HG03039 (cell line): ENCODE data around the gene LRRC23.
"Not testable (repeated sequence)": the region's sequence is repeated elsewhere in the genome, so short reads cannot be mapped to it uniquely, and the experiment has no call there.

Source experiments
- ATAC-seq: cut with Tn5 transposase; IDR thresholded peaks from one replicate; pipeline ENCODE4 v1.9.1; 2021; ENCODE audit warnings: mild to moderate bottlenecking, moderate library complexity; ENCODE audit not compliant: unreplicated experiment

LRRC23 gene

DNA sequence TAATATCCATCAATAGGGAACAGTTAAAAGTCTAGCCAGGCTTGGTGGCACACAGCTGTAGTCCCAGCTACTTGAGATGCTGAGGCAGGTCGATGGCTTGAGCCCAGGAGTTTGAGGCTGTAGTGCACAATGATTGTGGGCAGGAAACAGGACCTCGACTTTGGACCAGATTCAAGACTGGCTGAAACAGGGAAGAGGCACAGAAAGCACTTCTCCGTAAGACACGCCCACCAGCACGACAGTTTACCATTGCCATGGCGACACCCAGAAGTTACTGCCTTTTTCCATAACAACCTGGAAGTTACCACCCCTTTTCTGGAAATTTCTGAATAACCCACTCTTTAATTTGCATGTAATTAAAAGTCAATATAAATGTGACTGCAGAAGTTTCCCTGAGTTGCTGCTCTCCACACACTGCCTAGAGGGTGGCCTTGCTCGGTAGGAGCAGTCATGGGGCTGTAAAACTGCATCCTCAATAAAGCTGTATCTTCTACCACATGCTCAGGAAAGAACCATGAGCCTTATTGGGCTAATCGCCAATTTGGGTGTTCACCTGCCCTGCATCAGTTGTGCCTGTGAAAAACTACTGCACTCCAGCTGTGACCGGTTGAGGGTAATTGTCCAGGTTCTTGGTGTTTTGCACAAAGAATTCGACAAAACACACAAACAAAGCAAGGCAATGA lies 4.6 kb upstream of the LRRC23 start:
- ATAC-seq = no peak

DNA sequence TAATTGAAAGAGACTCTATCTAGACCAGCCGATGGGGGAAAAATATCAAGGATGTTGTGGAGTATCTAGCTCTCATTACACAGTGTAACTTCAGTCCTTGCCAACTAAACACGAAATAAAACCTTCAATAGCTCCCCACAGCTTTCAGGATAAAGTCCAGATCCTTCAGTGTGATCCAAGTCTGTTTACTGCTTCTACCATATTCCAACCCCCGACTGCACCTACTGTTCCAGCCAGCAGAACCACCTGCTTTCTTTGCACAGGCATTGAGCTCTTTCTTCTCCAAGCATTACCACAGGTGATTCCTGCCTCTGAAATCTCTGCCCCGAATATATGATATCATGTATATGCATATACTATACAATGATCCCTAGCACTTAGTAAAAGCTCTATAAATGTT lies 2.2 kb upstream of the LRRC23 start:
- ATAC-seq = no peak

DNA sequence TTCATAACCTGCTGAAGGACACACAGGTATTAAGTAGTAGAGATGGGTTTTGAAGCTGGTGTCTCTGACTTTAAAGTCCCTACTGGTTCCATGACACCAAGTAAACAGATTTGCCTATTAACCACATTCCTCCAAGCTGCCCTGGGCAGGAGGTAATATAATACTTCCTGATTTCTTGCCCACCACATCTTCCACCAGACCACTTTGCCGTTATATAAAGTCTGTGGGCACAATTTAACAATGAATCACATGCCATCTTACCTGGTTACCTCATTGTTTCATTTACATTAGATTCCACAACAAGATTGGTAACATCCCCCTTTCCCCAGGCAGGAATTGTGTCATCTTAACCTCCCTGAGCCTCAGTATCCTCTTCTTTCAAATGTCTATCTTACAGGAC lies 900 bp upstream of the LRRC23 start:
- ATAC-seq = no peak

DNA sequence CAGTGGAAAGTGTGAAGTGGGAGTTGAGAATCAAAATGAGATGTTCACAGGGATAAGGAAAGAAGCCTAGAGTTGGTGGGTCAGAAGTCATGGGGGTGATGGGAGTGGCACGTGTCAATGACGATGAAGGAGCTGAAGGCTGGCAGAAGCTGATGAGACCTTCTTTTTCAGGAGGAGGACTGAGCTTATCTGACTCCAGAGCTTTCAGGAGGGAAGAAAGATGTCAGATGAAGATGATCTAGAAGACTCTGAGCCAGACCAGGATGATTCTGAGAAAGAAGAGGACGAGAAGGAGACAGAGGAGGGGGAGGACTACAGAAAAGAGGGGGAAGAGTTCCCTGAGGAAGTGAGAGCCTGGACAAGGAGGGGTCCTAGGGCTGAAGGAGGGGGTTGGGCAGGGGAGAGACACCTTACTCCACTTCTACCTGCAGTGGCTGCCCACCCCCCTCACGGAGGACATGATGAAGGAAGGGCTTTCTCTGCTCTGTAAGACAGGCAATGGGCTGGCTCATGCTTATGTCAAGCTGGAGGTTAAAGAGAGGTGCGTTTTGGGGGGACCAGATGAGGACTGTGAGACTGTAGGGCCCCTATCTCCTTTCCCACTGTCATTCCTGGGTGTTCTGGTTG lies 905 bp downstream of the LRRC23 start:
- no peak for ATAC-seq

DNA sequence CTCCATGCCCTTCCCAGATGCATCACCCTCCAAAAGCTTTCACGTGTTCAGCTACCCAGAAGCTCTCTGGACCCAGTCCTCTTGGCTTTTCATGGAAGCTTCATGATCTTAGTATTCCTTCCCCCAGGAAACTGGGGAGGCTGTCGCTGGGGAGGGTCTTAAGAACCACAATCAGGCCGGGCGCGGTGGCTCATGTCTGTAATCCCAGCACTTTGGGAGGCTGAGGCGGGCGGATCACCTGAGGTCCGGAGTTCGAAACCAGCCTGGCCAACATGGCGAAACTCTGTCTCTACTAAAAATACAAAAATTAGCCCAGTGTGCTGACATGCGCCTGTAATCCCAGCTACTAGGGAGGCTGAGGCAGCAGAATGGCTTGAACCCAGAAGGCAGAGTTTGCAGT lies 3.5 kb downstream of the LRRC23 start:
- ATAC-seq = not testable (repeated sequence)

DNA sequence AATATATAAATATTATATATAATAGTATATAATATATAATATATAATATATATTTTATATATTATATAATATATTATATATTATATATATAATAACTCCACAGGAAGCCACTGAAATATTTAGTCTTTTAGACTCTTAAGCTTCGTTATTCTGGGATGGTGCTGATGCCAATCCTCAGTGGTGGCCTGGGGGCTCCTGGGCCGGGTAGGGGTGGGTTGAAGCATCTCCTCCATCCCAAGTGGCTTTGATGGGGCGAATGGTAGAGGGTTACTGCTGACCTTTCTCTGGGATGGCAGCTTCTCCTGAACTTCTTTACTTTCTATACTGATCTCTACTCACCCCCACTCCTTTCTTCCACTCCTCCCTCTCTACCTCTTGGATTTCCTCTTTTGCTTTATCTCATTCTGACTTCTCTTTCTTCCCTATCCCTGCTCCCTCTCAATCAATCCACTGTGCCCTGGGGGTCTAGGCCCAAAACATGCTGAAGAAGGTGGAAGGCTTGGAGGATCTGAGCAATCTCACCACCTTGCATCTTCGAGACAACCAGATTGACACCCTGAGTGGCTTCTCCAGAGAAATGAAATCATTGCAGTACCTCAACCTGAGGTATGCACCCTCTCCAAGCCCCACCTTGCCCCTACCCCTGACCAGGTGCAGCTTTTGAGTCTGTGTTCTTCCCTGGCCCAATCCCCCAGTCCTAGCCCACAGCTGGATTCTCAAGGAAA lies 5.0 kb downstream of the LRRC23 start:
- no peak for ATAC-seq

DNA sequence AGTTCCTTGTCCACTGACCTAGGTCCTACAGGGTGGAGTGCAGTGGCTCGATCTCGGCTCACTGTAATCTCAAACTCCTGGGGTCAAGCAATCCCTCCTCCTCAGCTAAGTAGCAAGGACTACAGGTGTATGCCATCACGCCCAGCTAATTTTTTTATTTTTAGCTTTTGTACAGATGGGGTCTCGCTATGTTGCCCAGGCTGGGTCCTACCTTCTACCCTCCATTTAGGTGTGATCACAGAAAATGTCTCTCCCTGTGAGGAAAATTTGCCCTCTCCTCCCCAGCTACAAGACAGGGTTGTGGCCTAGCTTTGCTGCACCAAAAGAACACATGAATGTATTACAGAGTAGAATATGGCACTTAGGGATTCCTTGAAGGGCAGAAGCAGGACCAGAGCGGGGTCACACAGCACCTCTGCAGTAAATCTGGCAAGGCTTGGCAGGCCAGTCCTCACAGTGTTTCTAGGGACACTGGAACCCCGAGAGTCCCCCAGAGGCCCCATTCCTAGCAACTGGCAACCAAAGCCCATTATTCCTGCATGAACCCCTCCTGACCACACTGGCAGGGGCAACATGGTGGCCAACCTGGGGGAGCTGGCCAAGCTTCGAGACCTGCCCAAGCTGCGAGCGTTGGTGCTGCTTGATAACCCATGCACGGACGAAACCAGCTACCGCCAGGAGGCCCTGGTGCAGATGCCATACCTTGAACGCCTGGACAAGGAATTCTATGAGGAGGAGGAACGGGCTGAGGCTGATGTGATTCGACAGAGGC lies 7.7 kb downstream of the LRRC23 start:
- ATAC-seq = no peak

DNA sequence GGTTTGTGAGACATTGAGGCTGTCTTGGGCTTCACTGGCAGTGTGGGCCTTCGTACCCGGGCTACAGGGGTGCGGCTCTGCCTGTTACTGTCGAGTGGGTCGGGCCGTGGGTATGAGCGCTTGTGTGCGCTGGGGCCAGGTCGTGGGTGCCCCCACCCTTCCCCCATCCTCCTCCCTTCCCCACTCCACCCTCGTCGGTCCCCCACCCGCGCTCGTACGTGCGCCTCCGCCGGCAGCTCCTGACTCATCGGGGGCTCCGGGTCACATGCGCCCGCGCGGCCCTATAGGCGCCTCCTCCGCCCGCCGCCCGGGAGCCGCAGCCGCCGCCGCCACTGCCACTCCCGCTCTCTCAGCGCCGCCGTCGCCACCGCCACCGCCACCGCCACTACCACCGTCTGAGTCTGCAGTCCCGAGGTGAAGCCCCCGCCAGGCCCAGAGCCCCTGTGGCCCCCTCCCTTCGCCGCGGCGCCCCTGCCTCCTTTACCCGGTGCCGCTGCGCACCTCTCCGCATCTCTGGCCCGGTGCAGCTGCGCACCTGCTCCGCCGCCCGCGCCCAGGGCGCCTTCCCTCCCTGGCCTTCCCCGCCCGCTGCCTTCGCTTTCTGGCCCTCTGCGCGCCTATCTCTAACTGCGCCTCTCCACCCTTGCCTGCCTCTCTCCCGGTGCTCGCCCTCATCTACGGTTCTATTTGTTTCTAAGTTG lies 9.8 kb downstream of the LRRC23 start, which contains the start of gene ENO2:
ENO2 (plus strand) TSS at position 335 of the 701 bp plus-strand sequence. CDS start 1,253 bp downstream, outside the sequence.
- peak; percentile 47 for ATAC-seq

DNA sequence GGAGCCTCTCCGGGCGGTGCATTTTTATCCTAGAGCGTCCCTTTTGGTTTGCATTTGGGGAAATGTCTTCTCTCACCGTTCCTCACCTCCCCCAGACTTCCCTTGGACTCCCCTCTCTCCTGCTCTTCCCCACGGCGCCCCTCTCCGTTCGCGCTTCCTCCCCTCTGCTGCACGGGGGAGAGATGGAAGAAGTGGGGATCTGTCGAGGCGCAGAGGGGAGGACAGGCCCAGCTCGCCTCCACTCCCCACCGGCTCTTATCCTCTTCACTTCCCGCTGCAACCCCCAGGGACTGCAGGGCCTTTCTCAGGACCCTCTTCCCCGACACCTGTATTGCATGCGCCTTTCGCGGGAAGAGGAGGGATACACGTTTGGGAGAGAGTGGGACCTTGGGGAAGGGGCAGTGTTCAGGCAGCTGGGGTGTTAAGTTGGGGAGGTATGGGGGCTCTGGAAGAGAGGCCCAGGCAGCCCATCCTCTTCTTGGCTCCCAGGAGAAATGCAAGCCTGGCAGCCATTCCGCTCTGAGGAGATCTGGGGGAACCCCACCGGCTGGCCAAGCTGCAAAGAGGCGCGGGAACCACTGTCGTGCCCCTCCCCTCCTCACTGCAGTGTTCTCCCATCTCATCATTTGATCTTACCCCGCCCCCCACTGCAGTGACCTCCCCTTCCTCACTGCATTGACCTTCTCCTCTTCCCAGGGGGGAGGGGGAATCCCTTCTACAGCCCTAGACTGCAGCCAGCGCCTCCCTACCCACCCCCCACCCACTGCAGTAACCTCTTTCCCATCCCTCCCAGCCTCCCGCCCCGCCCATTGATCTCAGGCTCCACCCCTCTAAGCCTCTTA lies 10.5 kb downstream of the LRRC23 start:
- ATAC-seq = no peak

DNA sequence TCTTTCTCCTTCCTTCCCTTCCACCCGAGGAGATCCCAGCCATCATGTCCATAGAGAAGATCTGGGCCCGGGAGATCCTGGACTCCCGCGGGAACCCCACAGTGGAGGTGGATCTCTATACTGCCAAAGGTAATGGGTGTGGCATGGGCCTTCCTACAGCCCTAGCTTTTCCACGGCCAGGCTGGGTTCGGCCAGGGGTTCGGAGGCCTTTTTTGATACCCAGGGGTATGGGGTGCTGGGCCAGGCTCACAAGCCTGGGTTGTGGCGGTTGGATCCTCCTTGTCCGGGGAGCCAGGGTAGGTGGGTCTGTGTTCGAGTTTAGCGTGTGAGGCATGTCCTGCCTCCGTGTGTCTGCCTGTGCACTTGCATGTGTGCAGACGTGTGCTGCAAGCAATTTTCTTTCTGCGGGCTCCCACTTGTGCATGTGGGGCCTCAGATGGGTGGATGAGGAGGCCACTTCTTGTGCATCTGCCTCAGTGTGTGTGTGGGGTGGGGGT lies 11.2 kb downstream of the LRRC23 start:
- ATAC-seq = no peak

DNA sequence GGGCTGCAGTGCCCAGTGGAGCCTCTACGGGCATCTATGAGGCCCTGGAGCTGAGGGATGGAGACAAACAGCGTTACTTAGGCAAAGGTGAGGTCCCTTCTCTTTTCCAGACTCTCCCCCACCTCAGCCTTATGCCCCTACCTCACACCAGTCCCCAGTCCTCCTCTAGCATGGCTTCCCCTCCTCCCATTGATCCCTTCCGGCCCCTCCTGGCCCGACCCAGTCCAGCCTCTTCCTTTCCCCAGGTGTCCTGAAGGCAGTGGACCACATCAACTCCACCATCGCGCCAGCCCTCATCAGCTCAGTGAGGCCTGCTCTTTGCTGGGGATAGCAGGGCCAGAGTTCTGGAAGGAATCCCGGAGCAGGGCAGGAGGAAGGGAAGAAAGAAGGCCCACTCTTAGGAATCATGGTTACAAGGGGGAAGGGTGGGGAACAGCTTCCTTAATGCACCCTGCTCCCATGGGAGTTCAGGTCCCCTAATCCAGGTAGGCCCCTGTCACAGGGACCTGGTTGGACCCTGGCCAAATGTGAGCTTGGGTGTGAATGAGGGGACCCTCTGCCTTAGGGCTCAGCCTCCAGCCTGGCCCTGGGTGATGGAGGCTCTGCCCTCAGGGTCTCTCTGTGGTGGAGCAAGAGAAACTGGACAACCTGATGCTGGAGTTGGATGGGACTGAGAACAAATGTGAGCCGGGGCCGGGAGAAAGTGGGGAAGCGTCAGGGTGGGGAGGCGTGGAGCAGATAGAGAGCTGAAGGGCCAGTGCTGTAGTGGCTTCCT lies 12.0 kb downstream of the LRRC23 start:
- ATAC-seq = no peak

DNA sequence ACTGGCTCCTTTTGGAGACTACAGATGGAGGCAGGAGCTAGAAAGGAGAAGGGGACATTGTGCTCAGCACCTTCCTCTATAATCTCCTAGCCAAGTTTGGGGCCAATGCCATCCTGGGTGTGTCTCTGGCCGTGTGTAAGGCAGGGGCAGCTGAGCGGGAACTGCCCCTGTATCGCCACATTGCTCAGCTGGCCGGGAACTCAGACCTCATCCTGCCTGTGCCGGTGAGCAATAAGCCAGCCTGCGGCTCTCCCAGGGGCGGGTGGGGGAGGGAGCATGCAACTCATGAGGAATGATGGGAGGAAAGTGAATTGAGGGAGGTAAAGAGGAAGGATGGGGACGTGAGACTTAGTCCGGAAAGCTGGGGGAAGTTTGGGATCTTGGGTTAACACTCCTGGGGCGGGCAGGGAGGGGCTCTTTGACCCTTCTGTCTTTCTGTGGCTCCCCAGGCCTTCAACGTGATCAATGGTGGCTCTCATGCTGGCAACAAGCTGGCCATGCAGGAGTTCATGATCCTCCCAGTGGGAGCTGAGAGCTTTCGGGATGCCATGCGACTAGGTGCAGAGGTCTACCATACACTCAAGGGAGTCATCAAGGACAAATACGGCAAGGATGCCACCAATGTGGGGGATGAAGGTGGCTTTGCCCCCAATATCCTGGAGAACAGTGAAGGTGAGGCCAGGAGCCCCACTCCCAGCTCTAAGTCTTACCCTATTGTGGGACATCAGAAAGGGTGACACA lies 13.0 kb downstream of the LRRC23 start:
- ATAC-seq = no peak

DNA sequence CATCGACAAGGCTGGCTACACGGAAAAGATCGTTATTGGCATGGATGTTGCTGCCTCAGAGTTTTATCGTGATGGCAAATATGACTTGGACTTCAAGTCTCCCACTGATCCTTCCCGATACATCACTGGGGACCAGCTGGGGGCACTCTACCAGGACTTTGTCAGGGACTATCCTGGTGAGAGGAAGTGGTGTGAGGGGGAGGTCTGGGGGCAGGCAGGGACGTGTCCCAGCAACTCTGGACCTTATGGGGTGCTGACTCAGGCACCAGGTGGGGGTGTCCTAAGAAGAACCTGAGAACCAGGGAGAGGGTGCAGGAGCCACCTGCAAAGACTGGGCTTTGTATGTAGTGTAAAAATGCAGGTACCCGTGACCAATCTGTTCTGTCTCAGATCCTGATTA lies 15.0 kb downstream of the LRRC23 start:
- ATAC-seq = no peak

DNA sequence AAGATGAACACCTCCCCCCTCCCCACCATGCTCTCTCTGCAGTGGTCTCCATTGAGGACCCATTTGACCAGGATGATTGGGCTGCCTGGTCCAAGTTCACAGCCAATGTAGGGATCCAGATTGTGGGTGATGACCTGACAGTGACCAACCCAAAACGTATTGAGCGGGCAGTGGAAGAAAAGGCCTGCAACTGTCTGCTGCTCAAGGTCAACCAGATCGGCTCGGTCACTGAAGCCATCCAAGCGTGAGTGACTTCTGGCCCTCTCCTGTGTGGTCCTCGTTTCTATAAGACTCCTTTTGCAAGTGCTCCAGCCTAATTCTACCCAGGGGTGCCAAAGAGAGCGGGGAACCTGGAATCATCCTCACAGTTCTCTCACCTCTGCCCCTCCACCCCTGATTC lies 16.9 kb downstream of the LRRC23 start:
- ATAC-seq = no peak

DNA sequence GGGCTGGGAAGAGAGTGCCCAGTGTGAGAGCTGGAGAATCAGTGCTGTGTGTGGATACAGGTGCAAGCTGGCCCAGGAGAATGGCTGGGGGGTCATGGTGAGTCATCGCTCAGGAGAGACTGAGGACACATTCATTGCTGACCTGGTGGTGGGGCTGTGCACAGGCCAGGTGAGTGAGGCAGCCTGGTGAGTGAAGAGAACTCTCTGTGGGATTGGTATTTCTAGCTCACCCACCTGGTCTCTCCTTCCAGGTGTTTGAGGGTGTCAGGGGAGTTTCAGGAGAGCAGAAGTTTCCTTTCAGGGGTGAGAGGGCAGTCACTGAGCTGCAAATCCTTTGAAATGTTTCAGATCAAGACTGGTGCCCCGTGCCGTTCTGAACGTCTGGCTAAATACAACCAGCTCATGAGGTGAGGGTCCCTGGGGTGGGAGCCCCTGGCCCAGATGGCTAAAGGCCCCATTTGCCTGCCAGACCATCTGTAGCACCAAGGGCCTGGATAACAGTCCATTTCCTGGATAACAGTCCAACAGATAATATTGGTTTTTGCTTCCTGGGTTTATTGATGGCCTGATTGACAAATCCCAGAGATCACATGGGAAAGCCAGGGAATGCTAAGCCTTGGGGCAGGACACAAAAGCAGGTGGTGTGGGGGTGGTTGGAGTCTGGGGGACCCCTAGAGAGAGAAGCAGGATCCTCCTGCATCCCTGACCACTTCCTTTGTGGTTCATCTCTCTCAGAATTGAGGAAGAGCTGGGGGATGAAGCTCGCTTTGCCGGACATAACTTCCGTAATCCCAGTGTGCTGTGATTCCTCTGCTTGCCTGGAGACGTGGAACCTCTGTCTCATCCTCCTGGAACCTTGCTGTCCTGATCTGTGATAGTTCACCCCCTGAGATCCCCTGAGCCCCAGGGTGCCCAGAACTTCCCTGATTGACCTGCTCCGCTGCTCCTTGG lies 17.6 kb downstream of the LRRC23 start:
- ATAC-seq = no peak

DNA sequence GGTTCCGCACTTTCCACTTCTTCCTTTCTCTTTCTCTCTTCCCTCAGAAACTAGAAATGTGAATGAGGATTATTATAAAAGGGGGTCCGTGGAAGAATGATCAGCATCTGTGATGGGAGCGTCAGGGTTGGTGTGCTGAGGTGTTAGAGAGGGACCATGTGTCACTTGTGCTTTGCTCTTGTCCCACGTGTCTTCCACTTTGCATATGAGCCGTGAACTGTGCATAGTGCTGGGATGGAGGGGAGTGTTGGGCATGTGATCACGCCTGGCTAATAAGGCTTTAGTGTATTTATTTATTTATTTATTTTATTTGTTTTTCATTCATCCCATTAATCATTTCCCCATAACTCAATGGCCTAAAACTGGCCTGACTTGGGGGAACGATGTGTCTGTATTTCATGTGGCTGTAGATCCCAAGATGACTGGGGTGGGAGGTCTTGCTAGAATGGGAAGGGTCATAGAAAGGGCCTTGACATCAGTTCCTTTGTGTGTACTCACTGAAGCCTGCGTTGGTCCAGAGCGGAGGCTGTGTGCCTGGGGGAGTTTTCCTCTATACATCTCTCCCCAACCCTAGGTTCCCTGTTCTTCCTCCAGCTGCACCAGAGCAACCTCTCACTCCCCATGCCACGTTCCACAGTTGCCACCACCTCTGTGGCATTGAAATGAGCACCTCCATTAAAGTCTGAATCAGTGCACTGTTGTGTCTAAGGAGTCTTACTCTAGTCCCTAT lies 18.5 kb downstream of the LRRC23 start:
- ATAC-seq = no peak
